Inflammatory macrophage (primary cell): ENCODE data around the gene STAM.

Source experiments
- DNase-seq, 2 donors: peaks; one replicate each; pipeline ENCODE4 v3.0.0-alpha.2; 2020 to 2022

Gene STAM

DNA sequence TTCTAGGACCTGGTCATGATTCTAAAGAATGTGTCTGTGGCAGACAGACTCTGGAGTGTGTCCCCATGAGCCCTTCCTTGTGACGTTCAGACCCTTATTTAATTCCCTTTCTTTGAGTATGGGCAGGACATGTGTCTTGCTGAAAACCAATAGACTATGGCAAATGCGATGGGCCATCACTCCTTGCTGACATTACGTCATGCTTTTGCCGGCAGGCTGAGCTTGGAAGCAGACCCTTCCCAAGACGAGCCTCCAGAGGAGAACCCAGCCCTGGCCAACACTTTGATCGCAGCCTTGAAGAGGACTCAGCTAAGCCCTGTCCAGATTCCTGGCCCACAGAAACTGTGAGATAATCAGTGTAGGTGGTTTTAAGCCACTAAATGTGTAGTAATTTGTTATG, 89.7 kb downstream of the STAM start:
- DNase-seq, result no peak

DNA sequence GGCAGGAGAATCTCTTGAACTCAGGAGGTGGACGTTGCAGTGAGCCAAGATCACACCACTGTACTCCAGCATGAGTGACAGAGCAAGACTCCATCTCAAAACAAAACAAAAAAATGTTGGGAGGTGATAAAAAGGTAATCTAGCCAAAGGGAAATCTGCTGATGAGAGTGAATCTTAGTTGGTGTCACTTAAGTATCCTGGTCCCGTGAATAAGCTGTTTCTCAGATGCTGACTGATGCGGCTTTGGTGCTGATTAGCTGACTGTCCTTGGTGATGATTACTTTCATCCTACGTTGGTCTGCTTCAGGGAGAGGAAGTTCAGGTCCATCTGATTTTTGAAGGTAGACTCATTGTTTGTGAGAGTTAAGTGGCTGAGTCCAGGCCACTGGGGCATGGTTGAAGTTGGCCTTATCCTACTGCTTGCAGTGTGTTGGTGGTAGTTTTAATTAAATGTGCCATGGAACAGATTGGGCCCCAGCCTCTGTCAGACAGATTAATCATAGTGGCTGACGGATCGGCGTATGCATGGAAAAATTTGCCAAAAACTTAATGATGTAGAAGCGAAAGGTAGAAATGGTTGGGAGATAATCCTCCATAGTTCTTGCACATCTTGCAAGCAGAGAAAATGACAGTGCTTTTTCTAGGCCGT, 90.6 kb downstream of the STAM start:
- DNase-seq, result no peak

DNA sequence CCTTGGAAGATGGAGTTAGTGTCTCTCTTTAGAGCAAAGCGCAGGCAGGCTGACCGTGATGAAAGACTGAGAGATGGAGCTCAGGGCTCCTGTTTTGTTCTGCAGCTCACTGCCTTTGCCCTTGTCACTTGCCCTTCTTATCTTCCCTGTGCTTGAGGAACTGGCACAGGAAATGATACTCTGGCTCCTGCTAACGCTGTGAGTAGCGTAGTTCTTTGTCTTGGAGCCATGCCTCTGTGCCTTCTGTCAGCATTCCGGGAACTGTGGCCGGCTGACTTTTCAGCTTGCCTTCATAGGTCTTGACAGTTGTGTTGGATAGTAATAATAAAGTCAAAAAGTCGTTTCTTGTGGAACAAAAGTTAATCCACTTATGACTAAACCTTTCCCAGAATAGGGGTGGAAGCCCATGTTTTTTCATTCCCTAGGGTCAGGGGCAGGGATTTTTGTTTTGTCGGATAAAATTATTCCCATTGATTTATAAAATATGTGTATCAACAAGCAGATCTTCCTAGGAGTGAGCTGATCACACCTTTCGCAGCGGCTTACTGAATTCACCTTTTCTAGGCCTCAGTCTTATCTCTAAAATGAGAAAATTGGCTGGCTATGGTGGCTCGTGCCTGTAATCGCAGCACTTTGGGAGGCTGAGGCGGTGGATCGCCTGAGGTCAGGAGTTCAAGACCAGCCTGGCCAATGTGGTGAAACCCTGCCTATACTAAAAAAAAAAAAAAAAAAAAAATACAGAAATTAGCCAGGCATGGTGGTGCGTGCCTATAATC, 91.4 kb downstream of the STAM start:
- DNase-seq, result peak in 1 of 2 donors; percentile 17

DNA sequence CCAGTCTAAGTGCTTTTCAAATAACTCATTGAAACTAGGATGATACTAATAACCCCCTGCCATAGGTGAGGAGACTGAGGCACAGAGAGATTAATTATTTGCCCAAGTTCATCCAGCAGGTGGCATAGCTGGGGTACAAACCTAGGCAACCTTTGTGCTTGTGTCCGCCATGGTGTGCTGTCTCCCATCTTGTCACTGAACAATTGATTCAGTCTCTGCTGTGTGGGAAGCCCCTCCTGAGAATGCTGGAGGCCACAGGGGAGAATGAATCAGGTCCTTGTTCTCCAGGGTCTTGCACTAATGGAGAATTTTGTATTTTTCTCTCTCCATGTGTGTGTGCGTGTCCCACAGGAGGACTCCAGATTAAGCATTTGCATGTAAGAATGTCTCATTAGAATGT, 92.3 kb downstream of the STAM start:
- no peak for DNase-seq

- DNase-seq, result peak; percentile 55 to 70
Observed at GRCh38 chr10:17737027-17737965, 93.3 kb downstream of the STAM start.

- no peak for DNase-seq
Observed at GRCh38 chr10:17740668-17741067, 96.7 kb downstream of the STAM start.

- DNase-seq, result peak; percentile 66 to 81
Observed at GRCh38 chr10:17742918-17743317, 99.0 kb downstream of the STAM start.

DNA sequence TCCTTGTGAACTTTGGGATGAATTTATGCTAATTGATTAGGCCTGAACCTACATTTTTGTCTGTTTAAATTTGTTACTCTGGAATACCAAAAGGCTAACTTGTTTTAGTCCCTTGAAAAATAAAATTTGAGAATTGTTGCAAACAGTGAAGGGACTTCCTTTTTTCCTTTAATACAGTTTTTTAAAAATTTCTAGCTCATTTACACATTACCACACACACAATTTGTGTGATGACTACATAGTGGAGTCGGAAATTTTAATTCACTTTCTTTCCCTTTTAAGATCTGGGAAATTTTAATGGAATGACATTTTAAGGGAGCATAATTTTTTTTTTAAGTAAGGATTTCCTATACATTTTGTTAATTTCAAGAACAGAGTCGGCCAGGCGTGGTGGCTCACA, 99.5 kb downstream of the STAM start:
- peak in 1 of 2 donors; percentile 45 for DNase-seq

- DNase-seq, result peak; percentile 38
Observed at GRCh38 chr10:17744341-17744861, 100.5 kb downstream of the STAM start.

- DNase-seq, result no peak
Observed at GRCh38 chr10:17747883-17748550, 104.1 kb downstream of the STAM start.

DNA sequence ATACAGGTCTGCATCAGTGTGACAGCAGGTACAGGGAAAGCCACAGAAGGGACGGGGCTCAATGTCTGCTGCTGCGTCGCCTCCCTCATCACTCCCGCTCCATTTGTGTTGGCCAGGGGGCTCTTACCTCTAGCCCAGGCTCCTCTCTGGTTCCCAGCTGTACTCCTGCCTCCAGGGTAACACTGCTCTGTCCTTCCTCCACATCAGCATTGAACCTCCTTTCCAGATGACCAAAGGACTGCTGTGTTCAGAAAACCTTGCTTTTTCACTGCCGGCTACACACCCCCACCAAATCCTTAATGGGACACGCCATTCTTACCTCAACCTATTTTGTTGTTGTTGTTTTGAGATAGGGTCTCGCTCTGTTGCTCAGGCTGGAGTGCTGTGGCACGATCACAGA, 105.9 kb downstream of the STAM start:
- DNase-seq, result no peak

GRCh38 chr10:17751781-17752445, 108.0 kb downstream of the STAM start, which contains the start of gene TMEM236:
Gene TMEM236, plus strand, starts transcription at chr10:17752201. Its CDS starts 95 bp downstream, at chr10:17752296.
- DNase-seq, result peak in 1 of 2 donors; percentile 23

GRCh38 chr10:17756557-17757217, 112.7 kb downstream of the STAM start:
- no peak for DNase-seq

DNA sequence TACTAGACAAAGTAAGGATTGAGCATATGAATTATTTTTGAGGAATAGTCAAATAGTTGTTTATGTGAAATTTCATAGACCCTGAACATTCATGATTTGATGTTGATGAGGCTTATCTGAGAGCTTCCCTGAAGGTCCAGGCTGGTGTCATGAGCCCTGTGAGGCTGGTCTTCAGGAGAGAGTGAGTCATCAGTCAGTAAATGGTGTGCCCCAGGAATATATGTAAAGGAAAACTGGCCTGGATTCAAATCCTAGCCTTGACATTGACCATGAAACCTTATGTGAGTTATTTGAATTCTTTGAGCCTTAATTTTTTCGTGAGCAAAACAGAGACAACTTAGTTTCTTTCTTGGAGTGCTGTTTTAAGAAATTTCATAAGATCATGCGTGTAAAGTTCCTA, 114.2 kb downstream of the STAM start:
- DNase-seq, result no peak

DNA sequence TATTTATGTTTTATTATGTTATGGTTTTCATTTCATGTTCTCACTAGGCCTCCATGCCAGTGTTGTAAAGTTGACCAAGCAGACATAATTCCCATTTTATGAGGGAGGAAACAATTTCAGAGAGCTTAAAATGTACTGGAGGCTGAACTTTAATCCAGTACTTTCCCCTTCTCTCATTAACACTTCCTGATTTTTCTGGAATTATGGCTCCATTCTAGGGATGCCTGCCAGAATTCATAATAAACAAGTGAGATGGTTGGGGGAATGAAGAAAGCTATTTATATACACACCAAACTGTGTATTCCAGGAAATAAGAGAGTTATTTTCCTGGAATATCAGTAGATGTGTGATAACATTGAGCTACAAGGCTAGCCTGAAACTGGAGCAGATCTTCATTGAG, 114.9 kb downstream of the STAM start:
- DNase-seq, result no peak

- DNase-seq, result peak; percentile 47 to 64
Observed at GRCh38 chr10:17764142-17764541, 120.2 kb downstream of the STAM start.

DNA sequence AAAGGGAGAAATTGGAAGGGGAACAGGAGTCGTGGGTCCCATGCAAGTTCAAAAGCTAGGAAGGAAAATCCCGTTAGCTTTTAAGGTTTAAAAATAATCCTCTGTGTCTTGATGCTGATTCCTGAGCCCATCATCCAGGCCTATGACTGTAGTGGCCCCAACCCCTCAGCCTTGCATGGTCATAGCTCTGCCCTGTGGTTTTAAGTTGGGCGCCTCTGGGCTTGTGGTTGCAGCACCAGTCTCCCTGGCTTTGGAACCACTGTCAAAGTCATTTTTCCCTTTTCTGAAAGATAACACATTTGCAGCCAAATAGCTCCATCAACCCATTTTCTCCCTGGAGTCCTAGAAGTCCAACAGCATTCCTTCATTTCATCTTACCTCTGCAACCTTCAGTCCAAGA, 121.7 kb downstream of the STAM start:
- DNase-seq, result no peak
